ENCODE data around the gene CEP104. TPM values are rescaled to one million over a fixed set of nuclear protein-coding genes. Genes with fewer than 3 reads are reported as not detected.

CEP104 gene
- polyA plus RNA-seq, 1 donor (not counting 4 experiments of a cell fraction or from before 2014, with no cell fraction given), result 35.7 TPM

DNA sequence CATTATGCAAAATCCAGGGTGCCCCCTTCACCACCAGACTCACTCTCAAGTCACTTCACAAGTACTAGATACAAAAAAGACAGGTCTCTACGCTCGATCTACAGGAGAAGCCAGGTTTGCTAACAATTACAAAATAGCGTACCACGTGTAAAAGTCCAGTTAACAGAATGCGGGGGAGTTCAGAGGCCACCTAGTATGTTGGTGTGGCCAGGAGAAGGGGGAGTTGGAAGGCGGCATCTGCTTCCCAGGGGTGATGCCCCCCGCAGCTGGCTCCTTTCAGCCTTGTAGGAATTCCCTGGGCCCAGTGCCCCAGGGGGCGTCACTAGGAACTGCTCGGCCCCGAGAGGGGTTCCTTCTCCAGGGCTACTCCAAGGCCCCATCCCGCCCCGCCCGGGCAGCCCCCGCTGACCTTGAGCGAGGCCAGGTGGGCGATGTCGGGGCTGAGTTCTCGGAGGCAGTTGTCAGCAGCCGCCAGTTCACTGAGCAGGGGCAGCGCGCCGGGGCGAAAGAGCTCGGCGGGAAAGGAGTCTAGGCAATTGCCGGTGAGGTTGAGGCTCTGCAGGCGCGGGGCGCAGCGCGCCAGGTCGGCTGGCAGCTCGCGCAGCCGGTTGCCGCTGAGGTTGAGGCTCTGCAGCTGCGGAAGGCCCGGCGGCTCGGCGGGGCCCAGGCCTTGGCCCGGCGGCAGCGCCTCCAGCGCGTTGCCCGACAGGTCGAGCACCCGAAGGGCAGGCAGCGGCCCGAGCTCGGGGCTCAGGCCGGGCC lies 61.4 kb downstream of the CEP104 start:
- peak overlapping the region; percentile 98 for H3K4me2 ChIP-seq (ENCODE audit: control insufficient read depth, extremely low read depth, insufficient read depth, low read depth, low read length)
- peaks cover 49% of the 10 kb centered on the region for H3K79me2 ChIP-seq (ENCODE audit: control insufficient read depth, insufficient read depth, low read length)
- H2AFZ ChIP-seq (ENCODE audit: control insufficient read depth, low read length), result no peak overlapping the region
- FAIRE-seq (no peak), DNase-seq (ENCODE audit: low read depth, low spot score) (no peak)
- H3K4me3 ChIP-seq (ENCODE audit: control insufficient read depth in 2 of 3, extremely low read depth in 1 of 3, insufficient read depth in 2 of 3, low read depth in 1 of 3, low read length in 3 of 3), result peak overlapping the region; percentile 66 to 83 (median 76)
- H3K27me3 ChIP-seq (ENCODE audit: control insufficient read depth, extremely low read depth, insufficient read depth, low read length), result no peaks in the 10 kb centered on the region
- no peaks in the 10 kb centered on the region for H3K9me1 ChIP-seq (ENCODE audit: control insufficient read depth, extremely low read depth, insufficient read depth, low read length)
- H3K9ac ChIP-seq (ENCODE audit: control insufficient read depth, extremely low read depth, insufficient read depth, low read length), result peak overlapping the region; percentile 72
- H4K20me1 ChIP-seq (ENCODE audit: control insufficient read depth, extremely low read depth, insufficient read depth, low read length), result peaks cover 6% of the 10 kb centered on the region
- no peaks in the 10 kb centered on the region for H3K9me3 ChIP-seq (ENCODE audit: control insufficient read depth, low read depth, low read length)
- H3K4me1 ChIP-seq (ENCODE audit: control insufficient read depth, extremely low read depth, insufficient read depth, low read length), result peaks cover 36% of the 10 kb centered on the region
- no peak for TF ChIP-seq EZH2 (IDR thresholded peaks at IDR 0.05; ENCODE audit: low read length)
- no peak for TF ChIP-seq CTCF (optimal IDR thresholded peaks at IDR 0.05 in 1 of 3, IDR thresholded peaks at IDR 0.05 in 1 of 3, conservative IDR thresholded peaks at IDR 0.05 in 1 of 3; ENCODE audit: extremely low read depth in 1 of 3, insufficient read depth in 2 of 3, low read length in 3 of 3)
- peak overlapping the region; percentile 49 for H3K27ac ChIP-seq (ENCODE audit: control insufficient read depth, insufficient read depth, low read length)
- dilution Hi-C loops (cut with MboI; ENCODE audit: extremely low pct_ligation_motif_present, low sequenced_read_pairs), result no loop called here
- peaks cover 4% of the 10 kb centered on the region in 2 experiments for H3K36me3 ChIP-seq (ENCODE audit: control insufficient read depth in 2 of 2, extremely low read depth in 1 of 2, insufficient read depth in 2 of 2, low read length in 2 of 2)

- H2AFZ ChIP-seq (ENCODE audit: control insufficient read depth, low read length), result no peak overlapping the region
- FAIRE-seq (no peak), DNase-seq (ENCODE audit: low read depth, low spot score) (no peak)
- no peak overlapping the region for H3K4me2 ChIP-seq (ENCODE audit: control insufficient read depth, extremely low read depth, insufficient read depth, low read depth, low read length)
- H3K4me3 ChIP-seq (ENCODE audit: control insufficient read depth in 2 of 3, extremely low read depth in 1 of 3, insufficient read depth in 2 of 3, low read depth in 1 of 3, low read length in 3 of 3), result no peak overlapping the region
- no peaks in the 10 kb centered on the region for H3K9me3 ChIP-seq (ENCODE audit: control insufficient read depth, low read depth, low read length)
- H3K9ac ChIP-seq (ENCODE audit: control insufficient read depth, extremely low read depth, insufficient read depth, low read length), result no peak overlapping the region
- peaks cover 12% of the 10 kb centered on the region for H4K20me1 ChIP-seq (ENCODE audit: control insufficient read depth, extremely low read depth, insufficient read depth, low read length)
- H3K27me3 ChIP-seq (ENCODE audit: control insufficient read depth, extremely low read depth, insufficient read depth, low read length), result no peaks in the 10 kb centered on the region
- H3K27ac ChIP-seq (ENCODE audit: control insufficient read depth, insufficient read depth, low read length), result no peak overlapping the region
- no peaks in the 10 kb centered on the region for H3K9me1 ChIP-seq (ENCODE audit: control insufficient read depth, extremely low read depth, insufficient read depth, low read length)
- peaks cover 35% of the 10 kb centered on the region for H3K4me1 ChIP-seq (ENCODE audit: control insufficient read depth, extremely low read depth, insufficient read depth, low read length)
- dilution Hi-C loops (cut with MboI; ENCODE audit: extremely low pct_ligation_motif_present, low sequenced_read_pairs), result no loop called here
- peaks cover 85% of the 10 kb centered on the region for H3K79me2 ChIP-seq (ENCODE audit: control insufficient read depth, insufficient read depth, low read length)
- H3K36me3 ChIP-seq (ENCODE audit: control insufficient read depth in 2 of 2, extremely low read depth in 1 of 2, insufficient read depth in 2 of 2, low read length in 2 of 2), result peaks cover 8 to 18% of the 10 kb centered on the region in 2 experiments
- TF ChIP-seq EZH2 (IDR thresholded peaks at IDR 0.05; ENCODE audit: low read length), result no peak
- TF ChIP-seq CTCF (optimal IDR thresholded peaks at IDR 0.05 in 1 of 3, IDR thresholded peaks at IDR 0.05 in 1 of 3, conservative IDR thresholded peaks at IDR 0.05 in 1 of 3; ENCODE audit: extremely low read depth in 1 of 3, insufficient read depth in 2 of 3, low read length in 3 of 3), result no peak
These were observed 66.1 kb downstream of the CEP104 start for GRCh38 chr1:3790952-3791351.

All from keratinocyte (primary cell).